Measurements from ENCODE around the gene RHOBTB1.

DNA sequence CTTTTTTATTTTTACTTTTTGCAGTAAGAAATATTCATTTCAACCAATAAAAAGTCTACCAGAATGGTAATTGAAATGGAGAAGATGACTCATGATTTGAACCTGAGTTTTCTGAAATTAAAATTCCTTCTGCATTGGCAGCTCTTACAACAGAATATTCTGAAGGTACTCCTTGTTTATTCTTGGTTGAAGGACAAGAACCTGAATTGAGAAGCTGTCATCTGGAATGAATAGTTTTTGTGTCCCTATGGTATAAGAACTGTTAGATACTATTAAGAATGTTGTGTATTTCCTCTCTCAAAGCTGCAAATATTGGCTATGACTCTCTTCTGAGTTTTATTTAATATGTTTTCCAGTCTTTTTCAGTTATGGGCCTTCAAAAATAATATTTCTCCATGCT is 109.6 kb downstream of the RHOBTB1 start:
- no peak for TF ChIP-seq POLR2A (IDR thresholded peaks at IDR 0.05; ENCODE audit: low read depth, low read length)
- TF ChIP-seq POLR2AphosphoS5 (IDR thresholded peaks at IDR 0.05; ENCODE audit: low read depth, low read length), result no peak
- TF ChIP-seq TAF1 (IDR thresholded peaks at IDR 0.05; ENCODE audit: borderline replicate concordance, low read depth, low read length), result no peak

Measured in GM12892 (cell line).